GM12892 (cell line): ENCODE measurements around the gene AFDN.

Experiments
- POLR2A ChIP-seq: IDR thresholded peaks from 2 replicates; pipeline ENCODE4 v1.6.1; 2011; ENCODE audit warnings: low read depth, low read length, control low read depth
- POLR2AphosphoS5 ChIP-seq: IDR thresholded peaks from 2 replicates; pipeline ENCODE4 v1.6.1; 2011; ENCODE audit warnings: low read depth, low read length, control low read depth
- TAF1 ChIP-seq: IDR thresholded peaks from 2 replicates; pipeline ENCODE4 v1.6.1; 2011; ENCODE audit warnings: low read depth, mild to moderate bottlenecking, control low read depth, low read length, borderline replicate concordance

DNA sequence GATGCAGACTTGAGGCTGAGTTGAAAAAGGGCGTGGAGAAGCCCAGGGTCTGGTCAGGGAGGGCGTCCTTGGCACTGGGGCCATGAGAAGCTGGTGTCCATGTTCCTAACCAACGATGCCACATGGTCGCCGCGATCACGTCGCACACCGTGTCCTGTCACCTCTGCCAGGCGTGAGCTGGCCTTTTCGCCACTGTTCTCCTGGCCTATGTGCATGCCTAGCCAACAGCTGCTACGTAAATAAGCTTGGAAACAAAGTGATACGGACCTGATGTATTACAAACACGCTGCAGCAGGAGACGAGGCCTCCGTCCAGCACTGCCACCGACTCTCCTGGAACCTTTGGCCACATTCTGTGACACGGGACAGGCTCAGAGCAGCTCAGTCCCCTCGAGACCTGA, 148.7 kb downstream of the AFDN start:
- TF ChIP-seq POLR2A = no peak
- no peak for TF ChIP-seq POLR2AphosphoS5
- no peak for TF ChIP-seq TAF1
